ENCODE measurements around the gene MAN2C1. TPM values are rescaled to one million over a fixed set of nuclear protein-coding genes. Genes with fewer than 3 reads are reported as not detected.

Gene MAN2C1
- total and polyA plus RNA-seq, 9 of the 15 experiments (the other 6 are each of a cell fraction or from before 2014, with no cell fraction given), result 2.0 to 141 (median 39.9) TPM

GRCh38 chr15:75371486-75371885 is 3.1 kb upstream of the MAN2C1 start (continued):
- no peak for TF ChIP-seq RBM34 (IDR thresholded peaks at IDR 0.05; ENCODE audit: borderline replicate concordance, insufficient read depth, low read length)
- TF ChIP-seq STAT5B (CRISPR knock-in tag; IDR thresholded peaks at IDR 0.05), result no peak

DNA sequence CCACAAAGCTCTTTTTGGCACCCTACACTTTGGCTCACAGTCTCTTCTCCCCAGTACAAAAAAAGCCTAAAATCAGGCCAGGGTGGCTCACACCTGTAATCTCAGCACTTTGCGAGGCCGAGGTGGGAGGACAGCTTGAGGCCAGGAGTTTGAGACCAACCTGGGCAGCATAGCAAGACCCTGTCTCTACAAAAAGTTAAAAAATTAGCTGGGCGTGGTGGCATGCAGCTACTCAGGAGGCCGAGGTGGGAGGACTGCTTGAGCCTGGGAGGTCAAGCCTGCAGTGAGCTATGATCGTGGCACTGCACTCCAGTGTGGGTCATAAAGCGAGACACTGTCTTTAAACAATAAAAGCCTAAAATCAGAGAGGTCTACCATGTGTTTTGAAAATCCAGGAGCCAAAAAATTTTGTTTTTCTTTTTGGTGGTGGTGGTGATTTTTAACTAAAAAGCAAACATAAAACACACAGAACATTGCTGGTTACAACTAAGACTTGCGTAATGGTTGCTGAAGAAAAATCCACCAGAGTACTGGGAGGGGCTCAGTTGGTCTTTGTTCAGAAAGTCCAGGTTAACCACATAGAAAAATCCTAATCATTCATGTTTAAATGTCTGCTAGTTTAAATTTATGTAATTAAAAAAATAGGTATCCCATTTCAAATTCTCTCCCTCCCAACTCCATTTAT is 1.6 kb upstream of the MAN2C1 start:
- no peak for ATAC-seq
- no TSS peak for BruUV-seq (replicated peaks)
- CTCF ChIA-PET (ENCODE audit: low intra/inter-chr PET ratio), result no interaction called here

More for the DNA sequence above, 1.6 kb upstream of the MAN2C1 start:
- Histone ChIP-seq H4K20me1 (replicated peaks; ENCODE audit: control insufficient read depth, insufficient read depth, low read length) (peaks cover 10% of the 10 kb centered on the region), H2AFZ (ENCODE audit: low read depth, low read length) (no peak overlapping the region), H3K79me2 (ENCODE audit: control insufficient read depth, insufficient read depth, low read length) (peaks cover 26% of the 10 kb centered on the region), H3K4me1 (replicated peaks in 1 of 2; ENCODE audit: control insufficient read depth in 2 of 2, insufficient read depth in 2 of 2, low read length in 2 of 2) (peaks cover 12 to 14% of the 10 kb centered on the region in 2 experiments; a peak in 4 of 5 replicates), H3K4me2 (ENCODE audit: insufficient read depth, low read length) (0 out of 2 replicates have a peak overlapping the region, but pooled peaks have one; percentile 94), H3K4me3 (no peak overlapping the region), H3K9ac (ENCODE audit: insufficient read depth in 1 of 2, low read depth in 2 of 2, low read length in 2 of 2) (peak overlapping the region in 1 of 2 experiments; percentile 98; a peak in 1 of 4 replicates), H3K9me1 (ENCODE audit: control insufficient read depth, insufficient read depth, low read length) (peaks cover 4% of the 10 kb centered on the region), H3K27me3 (ENCODE audit: control insufficient read depth in 2 of 2, insufficient read depth in 2 of 2, low read length in 2 of 2) (no peaks in the 10 kb centered on the region), H3K27ac (ENCODE audit: extremely low read depth, low read depth, low read length) (no peak overlapping the region), H3K36me3 (ENCODE audit: control insufficient read depth, insufficient read depth, low read length) (peaks cover 77% of the 10 kb centered on the region), H3K9me3 (replicated peaks; ENCODE audit: control insufficient read depth, insufficient read depth, low read depth, low read length) (no peaks in the 10 kb centered on the region)
- in situ Hi-C loops (cut with MboI), result loop anchor here (5.0 kb wide), 1 partner anchor 307 kb away; no protein-coding TSS in a partner anchor
- POLR2A ChIA-PET, result interaction anchor here (0.7 to 2.0 kb wide), 8 partner anchors 9 to 86 kb away, joined by 3 to 6 read pairs (median 3); no protein-coding TSS in a partner anchor
- DNase-seq (ENCODE audit: extremely low read depth in 1 of 4, low spot score in 3 of 4) (no peak), FAIRE-seq (peak; percentile 19)
- TF ChIP-seq CEBPB (tag; IDR thresholded peaks at IDR 0.05), result peak; percentile 44
- peak; percentile 91 for TF ChIP-seq ZNF121 (CRISPR knock-in tag; conservative IDR thresholded peaks at IDR 0.05)
- TF ChIP-seq RHOXF2B (CRISPR knock-in tag; conservative IDR thresholded peaks at IDR 0.05), result no peak
- TF ChIP-seq ZNF57 (CRISPR knock-in tag; IDR thresholded peaks at IDR 0.05), result no peak
- peak; percentile 11 for TF ChIP-seq RBM25 (IDR thresholded peaks at IDR 0.05; ENCODE audit: low read depth, low read length, severe bottlenecking)
- intact Hi-C loops (cut with micrococcal nuclease), result loop anchor here (2.0 kb wide), 2 partner anchors 271 to 313 kb away; partner anchors contain the start of gene IMP3
- 93% methylated on average over 6 of the region's 7 CpGs for WGBS (ENCODE audit: insufficient coverage, low coverage, missing lambda C conversion rate)
